A673 (cell line): ENCODE data around the gene WHAMM. TPM values are rescaled to one million over a fixed set of nuclear protein-coding genes. Genes with fewer than 3 reads are reported as not detected.

Experiments
- BruUV-seq: library from RNA; stranded (reverse); fragments of 400-500 nt; replicated peaks from 2 replicates; lab custom pipeline; 2021; lab: Mats Ljungman, UMichigan
- CTCF ChIA-PET: fragments of 300-600 bp; sonication (Branson Sonifier 250); formaldehyde crosslinking; loops from one replicate; lab custom pipeline; 2022; ENCODE audit warnings: antibody characterized with exemption; lab: Charles Lee
- POLR2A ChIA-PET: fragments of 300-600 bp; sonication (Branson Sonifier 250); formaldehyde crosslinking; loops from one replicate; lab custom pipeline; 2022; ENCODE audit warnings: antibody characterized with exemption; ENCODE audit not compliant: low non-redundant PET; lab: Charles Lee
- DNase-seq: peaks from one replicate; pipeline ENCODE4 v3.0.0-alpha.2; 2015; ENCODE audit warnings: low spot score
- H3K27ac ChIP-seq: fragments of 200-600 bp; sonication (generic); 2 replicates; pipeline ENCODE4 v1.5.1; 2016; ENCODE audit warnings: mixed run types, low read depth, mild to moderate bottlenecking, mixed read lengths, antibody characterized with exemption, low read length; ENCODE audit not compliant: poor library complexity, severe bottlenecking
- H3K27me3 ChIP-seq: fragments of 200-600 bp; sonication (generic); replicated peaks from 2 replicates; pipeline ENCODE4 v1.6.1; 2017; ENCODE audit warnings: mixed run types, low read depth, mild to moderate bottlenecking, mixed read lengths, antibody characterized with exemption, low read length; ENCODE audit not compliant: insufficient read depth, poor library complexity
- H3K36me3 ChIP-seq: fragments of 200-600 bp; sonication (generic); 2 replicates; pipeline ENCODE4 v1.6.1; 2016; ENCODE audit warnings: mixed run types, mild to moderate bottlenecking, mixed read lengths, antibody characterized with exemption, low read length; ENCODE audit not compliant: insufficient read depth, poor library complexity, severe bottlenecking
- H3K4me1 ChIP-seq: fragments of 200-600 bp; sonication (generic); 2 replicates; pipeline ENCODE4 v1.6.1; 2017; ENCODE audit warnings: mixed run types, mild to moderate bottlenecking, mixed read lengths, antibody characterized with exemption, low read length; ENCODE audit not compliant: insufficient read depth, poor library complexity, severe bottlenecking
- H3K4me3 ChIP-seq: fragments of 200-600 bp; sonication (generic); 2 replicates; pipeline ENCODE4 v1.5.1; 2016; ENCODE audit warnings: low read depth, mixed run types, mild to moderate bottlenecking, mixed read lengths, low read length; ENCODE audit not compliant: poor library complexity, severe bottlenecking
- H3K9me3 ChIP-seq: fragments of 200-600 bp; sonication (generic); 2 replicates; pipeline ENCODE4 v1.6.1; 2016; ENCODE audit warnings: mixed run types, low read depth, mild to moderate bottlenecking, mixed read lengths, antibody characterized with exemption, low read length; ENCODE audit not compliant: poor library complexity, severe bottlenecking
- EZH2 ChIP-seq: fragments of 200-600 bp; sonication (generic); IDR thresholded peaks from 2 replicates; pipeline ENCODE4 v1.6.1; 2017; ENCODE audit warnings: borderline replicate concordance, low read depth, mild to moderate bottlenecking, mixed read lengths, antibody characterized with exemption, low read length; ENCODE audit not compliant: poor library complexity, severe bottlenecking
- intact Hi-C: fragments of 100-400 bp; cut with micrococcal nuclease; formaldehyde crosslinking; loops from one replicate; pipeline ENCODE4 v1.10.0; 2022; ENCODE audit not compliant: unreplicated experiment
- total RNA-seq: library from RNA; stranded (reverse); gene quantifications from 2 replicates; pipeline ENCODE4 v1.2.3, GENCODE V29; 2021
- TF ChIP-seq, protein P1 (sequence below): fragments of 300-800, 200-600 bp; sonication (generic); conservative IDR thresholded peaks from 2 replicates; pipeline ENCODE4 v1.5.1; 2017; ENCODE audit warnings: low read depth, mild to moderate bottlenecking, antibody characterized with exemption, low read length, moderate library complexity, mixed read lengths

The WHAMM gene
- total RNA-seq, 1 experiment from 2014 or later, result 5.1 TPM

DNA sequence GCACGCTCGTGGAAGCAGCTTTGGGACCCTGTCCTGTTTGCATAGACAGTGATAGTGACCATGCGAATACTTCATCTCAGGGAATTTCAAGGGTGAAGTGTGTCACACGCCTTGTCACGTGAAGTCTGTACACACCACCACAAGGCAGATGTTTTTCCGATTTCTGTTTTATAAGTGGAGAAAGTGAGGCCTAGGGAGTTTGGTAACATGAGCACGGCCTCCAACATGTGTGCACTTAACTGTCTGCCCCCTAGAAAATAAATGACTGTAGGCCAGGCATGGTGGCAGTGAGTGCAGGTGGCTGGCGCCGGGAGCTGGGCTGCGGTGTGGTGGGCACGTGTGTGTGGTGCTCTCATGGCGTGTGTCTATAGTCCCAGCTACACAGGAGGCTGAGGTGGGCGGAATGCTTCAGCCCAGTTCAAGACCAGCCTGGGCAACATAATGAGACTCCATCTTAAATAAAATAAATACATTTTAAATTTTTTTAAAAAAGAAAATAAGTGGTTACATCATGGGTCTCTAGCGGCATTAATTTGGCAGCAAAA lies 42.0 kb downstream of the WHAMM start:
- Histone ChIP-seq H3K36me3 (no peaks in the 10 kb centered on the region), H3K27me3 (no peaks in the 10 kb centered on the region), H3K4me1 (peaks cover 18% of the 10 kb centered on the region), H3K4me3 (no peak overlapping the region), H3K9me3 (no peaks in the 10 kb centered on the region), H3K27ac (no peak overlapping the region)
- no peak for DNase-seq
- no TSS peak for BruUV-seq
- intact Hi-C loops, result loop anchor here (5.0 kb wide), 1 partner anchor 136 kb away; the partner anchor contains the start of gene RAMAC
- POLR2A ChIA-PET, result no interaction called here
- CTCF ChIA-PET, result no interaction called here
- TF ChIP-seq EZH2, result no peak
- TF ChIP-seq, protein P1, sequence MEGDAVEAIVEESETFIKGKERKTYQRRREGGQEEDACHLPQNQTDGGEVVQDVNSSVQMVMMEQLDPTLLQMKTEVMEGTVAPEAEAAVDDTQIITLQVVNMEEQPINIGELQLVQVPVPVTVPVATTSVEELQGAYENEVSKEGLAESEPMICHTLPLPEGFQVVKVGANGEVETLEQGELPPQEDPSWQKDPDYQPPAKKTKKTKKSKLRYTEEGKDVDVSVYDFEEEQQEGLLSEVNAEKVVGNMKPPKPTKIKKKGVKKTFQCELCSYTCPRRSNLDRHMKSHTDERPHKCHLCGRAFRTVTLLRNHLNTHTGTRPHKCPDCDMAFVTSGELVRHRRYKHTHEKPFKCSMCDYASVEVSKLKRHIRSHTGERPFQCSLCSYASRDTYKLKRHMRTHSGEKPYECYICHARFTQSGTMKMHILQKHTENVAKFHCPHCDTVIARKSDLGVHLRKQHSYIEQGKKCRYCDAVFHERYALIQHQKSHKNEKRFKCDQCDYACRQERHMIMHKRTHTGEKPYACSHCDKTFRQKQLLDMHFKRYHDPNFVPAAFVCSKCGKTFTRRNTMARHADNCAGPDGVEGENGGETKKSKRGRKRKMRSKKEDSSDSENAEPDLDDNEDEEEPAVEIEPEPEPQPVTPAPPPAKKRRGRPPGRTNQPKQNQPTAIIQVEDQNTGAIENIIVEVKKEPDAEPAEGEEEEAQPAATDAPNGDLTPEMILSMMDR, result no peak

DNA sequence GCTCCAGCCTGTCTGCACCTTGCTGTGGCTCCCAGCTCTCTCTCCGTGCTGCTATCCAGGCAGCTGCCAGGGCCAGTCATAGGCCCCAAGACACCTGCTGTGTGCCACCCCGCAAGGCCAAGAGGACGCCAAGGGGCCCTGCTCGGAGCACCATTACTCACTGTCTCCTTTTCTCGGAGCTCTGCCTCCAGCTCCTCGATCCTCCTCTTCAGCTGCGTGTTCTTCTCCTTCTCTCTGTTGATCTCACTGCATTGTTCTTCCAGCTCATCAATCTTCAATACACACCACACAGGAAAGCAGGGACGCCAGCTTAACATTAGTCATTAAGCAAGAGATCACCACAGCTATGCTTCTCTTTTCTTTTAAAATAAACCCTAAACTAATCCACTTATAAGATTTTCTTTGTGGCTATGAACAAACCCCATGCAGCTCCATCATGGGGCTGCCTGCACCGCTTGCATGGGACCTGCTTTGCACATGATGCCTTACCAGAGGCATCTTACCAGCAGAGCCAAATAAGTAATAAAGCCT lies 42.6 kb downstream of the WHAMM start:
- intact Hi-C loops, result loop anchor here (5.0 kb wide), 1 partner anchor 135 kb away; the partner anchor contains the start of gene RAMAC
- H3K4me3 ChIP-seq, result no peak overlapping the region
- no TSS peak for BruUV-seq
- H3K27ac ChIP-seq, result no peak overlapping the region
- H3K9me3 ChIP-seq, result no peaks in the 10 kb centered on the region
- peak; percentile 71 for DNase-seq
- no peaks in the 10 kb centered on the region for H3K36me3 ChIP-seq
- POLR2A ChIA-PET, result no interaction called here
- peaks cover 18% of the 10 kb centered on the region for H3K4me1 ChIP-seq
- TF ChIP-seq EZH2, result no peak
- TF ChIP-seq, protein P1, result no peak
- H3K27me3 ChIP-seq, result no peaks in the 10 kb centered on the region
- CTCF ChIA-PET, result no interaction called here

DNA sequence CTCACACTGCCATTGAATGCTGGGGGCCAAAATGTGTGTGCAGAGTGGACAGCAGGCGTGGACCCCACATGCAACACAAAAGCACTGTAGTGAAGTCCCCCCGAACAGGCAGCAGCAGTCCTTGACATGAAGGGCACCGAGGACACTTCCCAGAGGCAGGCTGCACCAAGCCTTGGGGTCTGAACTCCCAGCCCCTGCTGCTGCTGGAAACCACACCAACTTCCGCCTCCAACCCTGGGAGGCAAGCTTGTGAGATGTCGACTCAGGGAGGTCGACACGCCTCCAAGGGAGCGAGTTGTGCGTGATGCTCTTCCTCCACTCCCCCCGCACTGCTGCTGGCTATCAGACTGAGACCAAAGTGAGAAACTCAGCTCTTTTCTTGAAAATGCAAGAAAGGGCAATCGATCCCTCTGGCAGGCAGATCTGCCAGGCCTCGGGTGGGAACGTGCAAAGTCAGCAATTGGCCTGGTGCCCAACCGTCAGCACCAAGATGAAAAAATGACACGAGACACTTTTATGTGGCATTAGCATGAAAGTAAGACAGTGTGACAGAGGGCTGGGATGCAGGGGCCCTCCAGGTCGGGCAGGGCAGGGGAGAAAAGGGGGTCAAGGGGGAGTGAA lies 43.6 kb downstream of the WHAMM start:
- Histone ChIP-seq H3K4me1 (peaks cover 18% of the 10 kb centered on the region), H3K27ac (no peak overlapping the region), H3K9me3 (no peaks in the 10 kb centered on the region), H3K27me3 (no peaks in the 10 kb centered on the region), H3K4me3 (no peak overlapping the region), H3K36me3 (no peaks in the 10 kb centered on the region)
- POLR2A ChIA-PET, result no interaction called here
- DNase-seq, result peak; percentile 27
- intact Hi-C loops, result loop anchor here (5.0 kb wide), 1 partner anchor 134 kb away; the partner anchor contains the start of gene RAMAC
- CTCF ChIA-PET, result no interaction called here
- TF ChIP-seq, protein P1, result no peak
- TF ChIP-seq EZH2, result no peak
- no TSS peak for BruUV-seq
